Right ventricle myocardium superior (tissue), 1 donor: ENCODE data around the gene SEC14L3. TPM values are rescaled to one million over a fixed set of nuclear protein-coding genes. Genes with fewer than 3 reads are reported as not detected.

ENCODE experiments used
- ATAC-seq: fragments of 200-7000 bp; cut with Tn5 transposase; one replicate; pipeline ENCODE4 v1.9.1; 2020; ENCODE audit warnings: mild to moderate bottlenecking; ENCODE audit not compliant: poor library complexity
- DNase-seq: peaks from one replicate; pipeline ENCODE4 v3.0.0-alpha.2; 2020
- intact Hi-C: fragments of 100-400 bp; cut with DNase I; formaldehyde crosslinking; loops from one replicate; pipeline ENCODE4 v1.11.2; 2022
- long read RNA-seq: library from polyadenylated mRNA; unstranded; transcript quantifications from one replicate; pipeline ENCODE4 v2.0.0, GENCODE V29; 2021
- total RNA-seq: library from RNA; stranded (reverse); fragmentation: NEBNext Ultra II Directional; extraction: Animal tissue kit (Norgen Biotek cat#: 25700); gene quantifications from one replicate; pipeline ENCODE4 v1.2.1, GENCODE V29; 2021
- donor health status: DM: no; HTN: yes; CAD: no; lungs with severe emphysema.

The SEC14L3 gene
- total RNA-seq, result not detected
- long read RNA-seq, result 0 reads

- ATAC-seq, result no peak
- no peak for DNase-seq
- intact Hi-C loops, result no loop called here
Observed at GRCh38 chr22:30471616-30472318, at the start of gene SEC14L3. Gene SEC14L3, minus strand, starts transcription at chr22:30472017. Its CDS starts 59 bp downstream, at chr22:30471958.

GRCh38 chr22:30519842-30520425 is 48.1 kb upstream of the SEC14L3 start:
- DNase-seq (no peak), ATAC-seq (no peak)
- intact Hi-C loops, result no loop called here

- no peak for DNase-seq
- no peak for ATAC-seq
- intact Hi-C loops, result no loop called here
Observed at GRCh38 chr22:30516731-30517130, 44.9 kb upstream of the SEC14L3 start.

GRCh38 chr22:30516273-30516672 is 44.5 kb upstream of the SEC14L3 start:
- intact Hi-C loops, result no loop called here
- no peak for DNase-seq
- ATAC-seq, result no peak

GRCh38 chr22:30514252-30514651 is 42.4 kb upstream of the SEC14L3 start:
- DNase-seq, result no peak
- intact Hi-C loops, result no loop called here
- ATAC-seq, result no peak

- intact Hi-C loops, result no loop called here
- no peak for ATAC-seq
- no peak for DNase-seq
Observed at GRCh38 chr22:30513462-30513861, 41.6 kb upstream of the SEC14L3 start.

GRCh38 chr22:30511911-30512310 is 40.1 kb upstream of the SEC14L3 start:
- ATAC-seq (no peak), DNase-seq (no peak)
- intact Hi-C loops, result no loop called here

GRCh38 chr22:30511109-30511508 is 39.3 kb upstream of the SEC14L3 start:
- ATAC-seq (no peak), DNase-seq (no peak)
- intact Hi-C loops, result no loop called here

- DNase-seq (no peak), ATAC-seq (no peak)
- intact Hi-C loops, result no loop called here
Observed at GRCh38 chr22:30508216-30508615, 36.4 kb upstream of the SEC14L3 start.

- intact Hi-C loops, result no loop called here
- DNase-seq (no peak), ATAC-seq (no peak)
Observed at GRCh38 chr22:30507670-30508069, 35.9 kb upstream of the SEC14L3 start.

- no peak for ATAC-seq
- intact Hi-C loops, result no loop called here
- DNase-seq, result no peak
Observed at GRCh38 chr22:30506507-30506968, 34.7 kb upstream of the SEC14L3 start.

GRCh38 chr22:30503551-30503950 is 31.7 kb upstream of the SEC14L3 start:
- intact Hi-C loops, result no loop called here
- no peak for ATAC-seq
- DNase-seq, result no peak

GRCh38 chr22:30502911-30503310 is 31.1 kb upstream of the SEC14L3 start:
- DNase-seq (no peak), ATAC-seq (no peak)
- intact Hi-C loops, result no loop called here

GRCh38 chr22:30502153-30502552 is 30.3 kb upstream of the SEC14L3 start:
- DNase-seq, result no peak
- intact Hi-C loops, result no loop called here
- ATAC-seq, result no peak

- no peak for DNase-seq
- ATAC-seq, result no peak
- intact Hi-C loops, result no loop called here
Observed at GRCh38 chr22:30500628-30501027, 28.8 kb upstream of the SEC14L3 start.

GRCh38 chr22:30497466-30498150 is 25.8 kb upstream of the SEC14L3 start:
- intact Hi-C loops, result no loop called here
- ATAC-seq (no peak), DNase-seq (no peak)

- DNase-seq, result no peak
- intact Hi-C loops, result no loop called here
- ATAC-seq, result no peak
Observed at GRCh38 chr22:30495041-30495784, 23.4 kb upstream of the SEC14L3 start.

- ATAC-seq (no peak), DNase-seq (no peak)
- intact Hi-C loops, result no loop called here
Observed at GRCh38 chr22:30492144-30492543, 20.3 kb upstream of the SEC14L3 start.

- DNase-seq (no peak), ATAC-seq (no peak)
- intact Hi-C loops, result no loop called here
Observed at GRCh38 chr22:30491381-30491780, 19.6 kb upstream of the SEC14L3 start.
